ENCODE measurements around the gene GALT. TPM values are rescaled to one million over a fixed set of nuclear protein-coding genes. Genes with fewer than 3 reads are reported as not detected.

Gene GALT
- total and polyA plus RNA-seq, 2 of the 4 experiments (the other 2 are of a cell fraction), result 15.8 to 34.6 TPM

DNA sequence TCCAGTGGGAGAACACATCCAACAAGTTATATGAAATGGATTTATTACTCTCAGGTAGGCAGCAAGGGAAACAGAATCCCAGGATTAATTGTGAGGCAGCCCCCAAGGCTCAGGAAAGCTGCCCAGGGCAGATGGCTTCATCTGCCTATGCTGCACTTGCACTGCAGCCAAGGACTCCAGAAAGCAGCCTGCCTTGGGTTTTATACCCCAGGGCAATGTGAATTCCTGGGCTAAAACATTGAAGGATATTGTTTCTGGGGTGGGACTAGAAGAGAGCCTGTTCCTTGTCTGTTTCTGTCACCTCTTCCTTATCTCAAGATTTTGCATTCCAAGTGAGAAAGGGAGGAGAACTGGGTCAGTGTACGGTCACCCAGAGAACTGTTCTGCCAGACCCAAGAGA is 24.8 kb downstream of the GALT start:
- no CpG with 5 or more reads among the region's 1 CpG for WGBS, 2 experiments (ENCODE audit: extremely low coverage in 2 of 2, insufficient read length in 1 of 2)
- DNase-seq (no peak), ATAC-seq (ENCODE audit: low read depth) (no peak)
- BruUV-seq (replicated peaks), result no TSS peak
- H3K9me3 ChIP-seq (ENCODE audit: control insufficient read depth, insufficient read depth, low read length), result no peaks in the 10 kb centered on the region
- H2BK20ac ChIP-seq (ENCODE audit: low read depth, low read length), result no peak overlapping the region
- no peak overlapping the region for H3K18ac ChIP-seq (ENCODE audit: low read depth, low read length)
- in situ Hi-C loops (cut with MboI; ENCODE audit: low sequenced_read_pairs) (no loop called here), dilution Hi-C loops (cut with HindIII; ENCODE audit: low sequenced_read_pairs, unreplicated experiment) (no loop called here), intact Hi-C loops (cut with micrococcal nuclease) (no loop called here)
- H3K14ac ChIP-seq (replicated peaks; ENCODE audit: low read depth, low read length), result no peak overlapping the region
- H3K4ac ChIP-seq (ENCODE audit: low read depth, low read length), result no peak overlapping the region
- H3K4me3 ChIP-seq (ENCODE audit: insufficient read depth, low read depth, low read length), result no peak overlapping the region
- H4K91ac ChIP-seq (ENCODE audit: insufficient read depth, low read depth, low read length), result no peak overlapping the region
- CTCF ChIA-PET, result no interaction called here
- H4K5ac ChIP-seq (ENCODE audit: low read depth, low read length), result no peak overlapping the region
- H3K4me1 ChIP-seq (ENCODE audit: control insufficient read depth, insufficient read depth, low read length), result no peaks in the 10 kb centered on the region
- no peak overlapping the region for H3K56ac ChIP-seq (ENCODE audit: extremely low read depth, insufficient read depth, low read length)
- peaks cover 48 to 55% of the 10 kb centered on the region in 2 experiments for H3K79me1 ChIP-seq (ENCODE audit: low read depth in 1 of 2, low read length in 2 of 2)
- no peak overlapping the region for H2AFZ ChIP-seq (replicated peaks; ENCODE audit: low read length, poor library complexity)
- H2AK9ac ChIP-seq (replicated peaks; ENCODE audit: low read depth, low read length, poor library complexity), result no peak overlapping the region
- H4K8ac ChIP-seq (ENCODE audit: low read depth in 2 of 2, low read length in 2 of 2), result no peak overlapping the region
- no peak overlapping the region for H2BK15ac ChIP-seq (ENCODE audit: low read depth, low read length)
- H2BK120ac ChIP-seq (ENCODE audit: low read depth, low read length), result no peak overlapping the region
- POLR2A ChIA-PET (ENCODE audit: unreplicated experiment), result no interaction called here
- H4K20me1 ChIP-seq (ENCODE audit: insufficient read depth, low read length), result peaks cover 6% of the 10 kb centered on the region
- no peak overlapping the region for H3K9ac ChIP-seq (ENCODE audit: low read depth, low read length)
- H3K27ac ChIP-seq (ENCODE audit: insufficient read depth, low read length), result no peak overlapping the region
- H3K23ac ChIP-seq (ENCODE audit: low read depth, low read length), result no peak overlapping the region
- H3K36me3 ChIP-seq (ENCODE audit: control insufficient read depth, insufficient read depth, low read length), result peaks cover 3% of the 10 kb centered on the region; the same call in 1 of the 2 replicates
- no peak overlapping the region for H3K4me2 ChIP-seq (ENCODE audit: low read depth, low read length)
- H2AK5ac ChIP-seq (ENCODE audit: low read depth, low read length), result no peak overlapping the region
- no peak for TF ChIP-seq MXI1 (IDR thresholded peaks at IDR 0.05; ENCODE audit: borderline replicate concordance, low read depth, low read length)
- TF ChIP-seq, protein P1, sequence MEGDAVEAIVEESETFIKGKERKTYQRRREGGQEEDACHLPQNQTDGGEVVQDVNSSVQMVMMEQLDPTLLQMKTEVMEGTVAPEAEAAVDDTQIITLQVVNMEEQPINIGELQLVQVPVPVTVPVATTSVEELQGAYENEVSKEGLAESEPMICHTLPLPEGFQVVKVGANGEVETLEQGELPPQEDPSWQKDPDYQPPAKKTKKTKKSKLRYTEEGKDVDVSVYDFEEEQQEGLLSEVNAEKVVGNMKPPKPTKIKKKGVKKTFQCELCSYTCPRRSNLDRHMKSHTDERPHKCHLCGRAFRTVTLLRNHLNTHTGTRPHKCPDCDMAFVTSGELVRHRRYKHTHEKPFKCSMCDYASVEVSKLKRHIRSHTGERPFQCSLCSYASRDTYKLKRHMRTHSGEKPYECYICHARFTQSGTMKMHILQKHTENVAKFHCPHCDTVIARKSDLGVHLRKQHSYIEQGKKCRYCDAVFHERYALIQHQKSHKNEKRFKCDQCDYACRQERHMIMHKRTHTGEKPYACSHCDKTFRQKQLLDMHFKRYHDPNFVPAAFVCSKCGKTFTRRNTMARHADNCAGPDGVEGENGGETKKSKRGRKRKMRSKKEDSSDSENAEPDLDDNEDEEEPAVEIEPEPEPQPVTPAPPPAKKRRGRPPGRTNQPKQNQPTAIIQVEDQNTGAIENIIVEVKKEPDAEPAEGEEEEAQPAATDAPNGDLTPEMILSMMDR (conservative IDR thresholded peaks at IDR 0.05; ENCODE audit: low read depth, low read length), result no peak
- TF ChIP-seq MAZ (IDR thresholded peaks at IDR 0.05; ENCODE audit: borderline replicate concordance, low read depth, low read length), result no peak
- TF ChIP-seq CHD1 (IDR thresholded peaks at IDR 0.05; ENCODE audit: low read depth, low read length), result no peak
- no peak for TF ChIP-seq SMC3 (IDR thresholded peaks at IDR 0.05; ENCODE audit: low read depth, low read length)
- TF ChIP-seq RAD21 (IDR thresholded peaks at IDR 0.05; ENCODE audit: low read length), result no peak
- TF ChIP-seq, protein P2, sequence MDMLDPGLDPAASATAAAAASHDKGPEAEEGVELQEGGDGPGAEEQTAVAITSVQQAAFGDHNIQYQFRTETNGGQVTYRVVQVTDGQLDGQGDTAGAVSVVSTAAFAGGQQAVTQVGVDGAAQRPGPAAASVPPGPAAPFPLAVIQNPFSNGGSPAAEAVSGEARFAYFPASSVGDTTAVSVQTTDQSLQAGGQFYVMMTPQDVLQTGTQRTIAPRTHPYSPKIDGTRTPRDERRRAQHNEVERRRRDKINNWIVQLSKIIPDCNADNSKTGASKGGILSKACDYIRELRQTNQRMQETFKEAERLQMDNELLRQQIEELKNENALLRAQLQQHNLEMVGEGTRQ (IDR thresholded peaks at IDR 0.05; ENCODE audit: low read depth, low read length), result no peak
- TF ChIP-seq MAFK (IDR thresholded peaks at IDR 0.05; ENCODE audit: low read depth, low read length), result no peak
- H3K9me1 ChIP-seq (ENCODE audit: insufficient read depth, low read length), result peaks cover 5% of the 10 kb centered on the region
- H3K27me3 ChIP-seq (ENCODE audit: control insufficient read depth, insufficient read depth, low read length), result no peaks in the 10 kb centered on the region
- no peak overlapping the region for H2BK5ac ChIP-seq (ENCODE audit: low read depth, low read length, poor library complexity, severe bottlenecking)
